Activated naive CD4-positive, alpha-beta T cell treated with anti-CD3 and anti-CD28 coated beads for 36 hours (primary cell): ENCODE results near the gene VEZT. TPM values are rescaled to one million over a fixed set of nuclear protein-coding genes. Genes with fewer than 3 reads are reported as not detected.
"Not testable (repeated sequence)": the region's sequence is repeated elsewhere in the genome, so short reads cannot be mapped to it uniquely, and the experiment has no call there.

Source experiments
- CTCF ChIA-PET: fragments of 350-600 bp; sonication (Branson Sonifier 250); formaldehyde crosslinking; loops from one replicate; lab custom pipeline; 2021; ENCODE audit warnings: antibody characterized with exemption; lab: Charles Lee
- DNase-seq: peaks from one replicate; pipeline ENCODE4 v3.0.0-alpha.2; 2020
- H3K27ac Mint-ChIP-seq: one replicate; pipeline ENCODE4 v1.8.0; 2021; ENCODE audit warnings: mild to moderate bottlenecking, mixed read lengths
- H3K27me3 Mint-ChIP-seq: one replicate; pipeline ENCODE4 v1.8.0; 2021; ENCODE audit warnings: low read depth, mixed read lengths
- H3K36me3 Mint-ChIP-seq: one replicate; pipeline ENCODE4 v1.8.0; 2021; ENCODE audit warnings: low read depth, mixed read lengths
- H3K4me1 Mint-ChIP-seq: one replicate; pipeline ENCODE4 v1.8.0; 2021; ENCODE audit warnings: low read depth, mixed read lengths
- H3K4me3 Mint-ChIP-seq: one replicate; pipeline ENCODE4 v1.8.0; 2021; ENCODE audit warnings: mild to moderate bottlenecking, moderate library complexity, mixed read lengths
- H3K9me3 Mint-ChIP-seq: one replicate; pipeline ENCODE4 v1.8.0; 2021; ENCODE audit warnings: mixed read lengths
- intact Hi-C: fragments of 100-400 bp; cut with micrococcal nuclease; formaldehyde crosslinking; loops from one replicate; pipeline ENCODE4 v1.15.1; 2023
- total RNA-seq, 2 experiments: library from RNA; stranded (reverse); gene quantifications; one replicate each; pipeline ENCODE4 v1.2.3, GENCODE V29; 2021

The VEZT gene
- total RNA-seq, 2 experiments from 2014 or later: 41.3 to 42.5 TPM

GRCh38 chr12:95187865-95188415 is 29.7 kb upstream of the VEZT start:
- Mint-ChIP-seq H3K27me3 (no peaks in the 10 kb centered on the region), H3K4me1 (no peaks in the 10 kb centered on the region), H3K36me3 (no peaks in the 10 kb centered on the region), H3K4me3 (no peak overlapping the region), H3K27ac (no peak overlapping the region), H3K9me3 (no peaks in the 10 kb centered on the region)
- intact Hi-C loops: no loop called here
- CTCF ChIA-PET: interaction anchor here (1.0 kb wide), 1 partner anchor 29 kb away, joined by 3 read pairs; the partner anchor contains the start of gene FGD6
- no peak for DNase-seq

- no peak for DNase-seq
- Mint-ChIP-seq H3K9me3 (no peaks in the 10 kb centered on the region), H3K4me1 (no peaks in the 10 kb centered on the region), H3K27ac (no peak overlapping the region), H3K36me3 (no peaks in the 10 kb centered on the region), H3K27me3 (no peaks in the 10 kb centered on the region), H3K4me3 (no peak overlapping the region)
- intact Hi-C loops: no loop called here
- CTCF ChIA-PET: no interaction called here
Observed at GRCh38 chr12:95191060-95191696, 26.4 kb upstream of the VEZT start.

DNA sequence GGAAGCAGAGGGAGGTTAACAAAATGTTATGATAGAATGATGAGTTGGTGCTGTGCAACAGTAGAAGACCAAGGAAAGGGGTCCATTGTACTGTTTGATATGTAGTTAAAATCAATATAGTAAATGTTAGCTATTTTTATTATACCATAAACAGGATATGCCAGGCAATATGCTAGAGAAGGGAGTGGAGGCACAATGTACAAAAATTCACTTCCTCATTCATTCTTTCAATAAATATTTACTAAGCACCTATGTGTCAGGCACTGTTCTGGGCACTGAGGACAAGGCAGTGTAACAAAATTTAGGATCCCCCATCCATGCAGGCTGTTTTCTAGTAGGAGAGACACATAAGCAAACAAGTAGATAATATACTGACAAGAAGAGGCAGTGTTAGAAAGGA is 25.3 kb upstream of the VEZT start:
- Mint-ChIP-seq H3K36me3 (no peaks in the 10 kb centered on the region), H3K4me1 (no peaks in the 10 kb centered on the region), H3K9me3 (no peaks in the 10 kb centered on the region), H3K4me3 (no peak overlapping the region), H3K27ac (no peak overlapping the region), H3K27me3 (no peaks in the 10 kb centered on the region)
- CTCF ChIA-PET: interaction anchor here (0.5 kb wide), 1 partner anchor 231 kb away, joined by 4 read pairs; no protein-coding TSS in a partner anchor
- no peak for DNase-seq
- intact Hi-C loops: no loop called here

DNA sequence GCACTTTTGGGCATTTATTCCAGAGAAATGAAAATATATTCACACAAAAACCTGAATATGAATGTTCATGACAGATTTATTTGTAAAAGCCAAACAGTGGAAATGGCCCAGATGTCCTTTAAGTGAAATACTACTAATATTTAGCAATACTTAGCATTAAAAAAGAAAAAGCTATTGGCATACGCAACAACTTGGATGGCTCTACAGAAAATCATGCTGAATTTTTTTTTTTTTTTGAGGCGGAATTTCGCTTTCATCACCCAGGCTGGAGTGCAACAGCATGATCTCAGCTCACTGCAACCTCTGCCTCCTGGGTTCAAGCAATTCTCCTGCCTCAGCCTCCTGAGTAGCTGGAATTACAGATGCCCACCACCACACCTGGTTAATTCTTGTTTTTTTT is 24.5 kb upstream of the VEZT start:
- DNase-seq: no peak
- intact Hi-C loops: no loop called here
- Mint-ChIP-seq H3K4me1 (no peaks in the 10 kb centered on the region), H3K27me3 (no peaks in the 10 kb centered on the region), H3K36me3 (no peaks in the 10 kb centered on the region), H3K27ac (no peak overlapping the region), H3K9me3 (no peaks in the 10 kb centered on the region), H3K4me3 (no peak overlapping the region)
- CTCF ChIA-PET: no interaction called here

DNA sequence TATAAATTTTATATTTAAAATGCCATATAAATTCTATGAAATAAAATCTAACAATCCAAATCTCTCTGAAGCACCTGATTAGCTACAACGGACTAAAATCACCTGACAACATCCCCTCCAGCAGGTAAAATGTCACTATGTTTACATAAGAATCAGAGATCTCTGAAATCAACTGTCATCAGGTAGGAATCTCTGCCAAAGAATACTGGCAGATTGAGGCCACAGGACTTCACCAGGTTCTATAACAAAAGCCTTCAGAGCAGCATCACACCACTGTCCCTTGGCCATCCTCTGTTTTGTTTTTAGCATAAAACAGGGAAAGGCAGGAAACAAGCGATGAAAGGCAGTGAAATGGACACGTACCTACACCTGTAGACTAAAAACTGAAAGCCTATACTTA is 22.5 kb upstream of the VEZT start:
- H3K27me3 Mint-ChIP-seq: no peaks in the 10 kb centered on the region
- H3K4me3 Mint-ChIP-seq: no peak overlapping the region
- intact Hi-C loops: no loop called here
- CTCF ChIA-PET: no interaction called here
- H3K4me1 Mint-ChIP-seq: no peaks in the 10 kb centered on the region
- no peaks in the 10 kb centered on the region for H3K9me3 Mint-ChIP-seq
- no peak for DNase-seq
- H3K27ac Mint-ChIP-seq: no peak overlapping the region
- no peaks in the 10 kb centered on the region for H3K36me3 Mint-ChIP-seq

DNA sequence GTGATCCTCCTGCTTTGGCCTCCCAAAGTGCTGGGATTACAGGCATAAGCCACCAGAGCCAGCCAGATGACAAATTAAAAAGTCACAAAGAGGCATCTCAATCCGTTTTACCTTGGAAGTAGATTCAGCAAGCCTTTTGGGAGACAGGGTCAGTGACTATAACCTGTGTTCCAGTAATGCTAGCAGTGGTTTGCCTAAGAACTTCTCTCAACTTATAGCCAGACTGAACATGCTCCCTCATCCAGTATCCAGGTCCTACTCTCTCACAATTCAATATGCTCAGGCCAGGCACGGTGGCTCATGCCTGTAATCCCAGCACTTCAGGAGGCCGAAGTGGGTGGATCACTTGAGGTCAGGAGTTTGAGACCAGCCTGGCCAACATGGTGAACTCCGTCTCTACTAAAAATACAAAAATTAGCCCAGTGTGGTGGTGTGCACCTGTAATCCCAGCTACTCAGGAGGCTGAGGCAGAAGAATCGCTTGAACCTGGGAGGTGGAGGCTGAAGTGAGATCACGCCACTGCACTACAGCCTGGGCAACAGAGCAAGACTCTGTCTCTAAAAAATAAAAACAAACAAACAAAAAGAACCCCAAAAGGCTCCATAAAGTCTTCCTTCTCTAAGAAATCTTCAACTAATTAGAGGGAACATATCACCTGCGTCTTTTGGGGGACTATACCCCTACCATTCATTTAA is 20.6 kb upstream of the VEZT start:
- H3K9me3 Mint-ChIP-seq, H3K4me3 Mint-ChIP-seq, H3K27ac Mint-ChIP-seq, CTCF ChIA-PET, H3K4me1 Mint-ChIP-seq, intact Hi-C loops, H3K27me3 Mint-ChIP-seq, H3K36me3 Mint-ChIP-seq, DNase-seq: not testable (repeated sequence)

DNA sequence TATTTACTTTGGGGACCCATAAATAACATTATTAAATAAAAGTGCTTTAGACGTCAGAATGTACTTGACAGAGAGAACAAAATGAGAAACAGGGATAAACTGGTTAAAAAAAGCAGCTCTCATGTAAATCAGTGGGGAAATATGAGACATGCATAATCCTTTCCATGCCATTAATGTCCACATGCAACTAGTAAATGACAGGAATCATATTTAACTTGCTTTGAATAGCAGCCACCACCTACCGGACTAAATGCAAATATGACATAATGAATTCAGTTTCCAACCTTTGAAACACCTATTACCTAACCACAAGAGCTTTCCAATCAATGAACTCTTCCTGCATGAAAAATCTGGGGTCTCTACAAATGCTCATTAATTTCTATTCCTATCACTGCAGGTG is 20.0 kb upstream of the VEZT start:
- DNase-seq: no peak
- Mint-ChIP-seq H3K9me3 (no peaks in the 10 kb centered on the region), H3K36me3 (no peaks in the 10 kb centered on the region), H3K4me3 (no peak overlapping the region), H3K27ac (no peak overlapping the region), H3K27me3 (no peaks in the 10 kb centered on the region), H3K4me1 (peaks cover 6% of the 10 kb centered on the region)
- intact Hi-C loops: no loop called here
- CTCF ChIA-PET: no interaction called here

GRCh38 chr12:95198914-95199313 is 18.7 kb upstream of the VEZT start:
- intact Hi-C loops: no loop called here
- no peak overlapping the region for H3K27ac Mint-ChIP-seq
- peaks cover 11% of the 10 kb centered on the region for H3K4me1 Mint-ChIP-seq
- no peak overlapping the region for H3K4me3 Mint-ChIP-seq
- H3K27me3 Mint-ChIP-seq: no peaks in the 10 kb centered on the region
- DNase-seq: no peak
- H3K9me3 Mint-ChIP-seq: no peaks in the 10 kb centered on the region
- CTCF ChIA-PET: interaction anchor here (0.6 kb wide), 1 partner anchor 481 kb away, joined by 3 read pairs; no protein-coding TSS in a partner anchor
- no peaks in the 10 kb centered on the region for H3K36me3 Mint-ChIP-seq

DNA sequence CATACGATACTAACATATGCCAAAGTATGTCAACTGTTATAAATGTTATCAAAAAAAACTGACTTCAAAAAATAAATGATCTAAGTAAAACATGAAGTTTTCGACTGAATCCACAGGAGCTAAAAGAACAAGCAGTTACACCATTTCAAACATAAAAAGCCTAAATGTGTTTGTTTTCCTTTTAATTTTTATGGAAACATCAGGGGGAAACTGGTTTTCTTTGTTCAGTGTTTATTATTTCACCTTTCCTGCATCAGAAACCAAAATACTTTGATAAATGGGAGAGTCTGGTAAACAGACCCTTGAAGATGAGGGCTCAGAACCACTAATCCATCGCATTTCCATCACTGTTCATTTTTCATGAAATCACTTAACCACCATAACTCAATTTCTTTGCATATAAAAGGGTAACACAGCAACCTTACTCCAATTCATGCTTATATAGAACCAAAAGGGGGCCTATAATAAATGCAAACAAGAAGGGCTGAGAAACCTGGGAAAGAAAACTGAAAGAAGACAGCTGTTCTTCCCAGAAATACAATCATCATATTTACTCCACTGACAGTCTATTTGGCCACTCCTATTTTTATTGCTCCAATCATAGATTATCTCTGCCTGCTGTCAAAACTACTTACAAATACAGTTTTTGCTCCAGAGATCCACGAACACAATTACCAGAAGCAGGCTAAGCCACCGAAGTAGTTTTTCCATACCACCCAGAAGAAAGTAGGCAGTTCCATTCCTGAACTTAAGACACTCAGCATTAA is 17.3 kb upstream of the VEZT start:
- Mint-ChIP-seq H3K27ac (no peak overlapping the region), H3K27me3 (no peaks in the 10 kb centered on the region), H3K36me3 (no peaks in the 10 kb centered on the region), H3K4me3 (no peak overlapping the region), H3K9me3 (no peaks in the 10 kb centered on the region), H3K4me1 (peaks cover 17% of the 10 kb centered on the region)
- intact Hi-C loops: no loop called here
- no peak for DNase-seq
- CTCF ChIA-PET: no interaction called here

DNA sequence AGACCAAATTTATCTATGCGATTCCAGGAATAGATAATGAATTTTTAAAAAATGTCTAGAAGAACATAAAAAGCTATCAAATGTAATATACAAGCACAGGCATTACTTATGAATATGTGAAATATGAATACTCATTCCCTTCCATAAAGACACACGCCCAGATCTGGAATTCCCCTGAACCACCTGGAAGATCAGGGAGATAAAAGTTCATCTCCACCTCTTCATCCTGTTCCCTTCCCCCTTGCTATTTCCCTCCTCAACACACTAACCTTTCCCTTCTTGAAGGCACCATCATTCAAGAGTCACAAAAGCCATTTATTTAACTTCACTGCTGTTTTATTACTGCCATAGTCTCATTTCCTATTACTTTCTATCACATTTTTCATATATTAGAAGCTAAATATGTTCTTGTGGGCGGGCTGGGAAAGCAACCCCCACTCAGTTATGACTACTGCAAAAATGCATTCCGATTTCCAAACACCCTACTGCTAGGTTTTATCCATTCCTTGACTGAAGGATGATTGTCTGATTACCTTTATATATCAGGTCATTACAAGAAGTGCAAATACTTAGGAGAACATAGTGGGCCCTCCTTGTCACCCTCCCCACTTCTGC is 16.4 kb upstream of the VEZT start:
- Mint-ChIP-seq H3K27ac (no peak overlapping the region), H3K36me3 (no peaks in the 10 kb centered on the region), H3K4me3 (no peak overlapping the region), H3K9me3 (no peaks in the 10 kb centered on the region), H3K27me3 (no peaks in the 10 kb centered on the region), H3K4me1 (peaks cover 20% of the 10 kb centered on the region)
- intact Hi-C loops: no loop called here
- no peak for DNase-seq
- CTCF ChIA-PET: interaction anchor here (0.6 kb wide), 1 partner anchor 26 kb away, joined by 3 read pairs; no protein-coding TSS in a partner anchor

DNA sequence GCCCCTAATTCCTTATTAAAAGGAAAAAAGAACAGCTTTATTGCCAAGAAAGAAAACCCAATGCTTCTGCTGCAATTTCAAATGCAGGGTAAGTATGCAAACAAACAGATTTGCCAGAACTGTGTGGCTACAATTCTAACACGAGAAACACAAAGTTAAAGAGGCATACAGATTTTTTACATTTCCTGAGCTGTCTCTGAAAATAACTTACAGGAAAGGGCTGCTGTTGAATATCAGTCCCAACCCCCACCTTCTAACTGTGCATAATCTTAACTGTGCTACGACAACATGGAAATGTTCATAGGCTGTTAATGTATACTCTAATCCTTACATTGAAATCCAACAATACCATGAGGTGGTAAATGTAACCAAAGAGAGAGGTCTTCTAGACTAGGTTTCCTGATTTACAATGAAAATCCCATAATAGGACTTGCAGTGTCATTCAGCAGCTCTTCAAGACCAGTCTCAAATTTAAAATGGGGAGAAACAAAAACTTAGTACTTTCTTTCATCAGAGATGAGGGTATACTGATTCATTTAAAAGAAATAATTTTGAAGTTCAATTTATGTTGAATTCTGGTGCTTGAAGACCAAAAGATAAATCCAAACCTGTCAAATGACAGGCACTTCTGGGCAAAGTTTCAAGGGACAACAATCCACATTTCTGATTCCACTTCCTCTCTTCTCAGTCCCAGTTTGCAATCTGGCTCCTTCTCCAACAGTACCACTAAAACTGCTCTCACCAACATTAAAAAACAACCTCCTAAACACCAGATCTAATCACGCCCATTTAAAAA is 14.7 kb upstream of the VEZT start:
- intact Hi-C loops: no loop called here
- Mint-ChIP-seq H3K36me3 (no peaks in the 10 kb centered on the region), H3K4me3 (no peak overlapping the region), H3K27me3 (no peaks in the 10 kb centered on the region), H3K4me1 (peaks cover 20% of the 10 kb centered on the region), H3K9me3 (no peaks in the 10 kb centered on the region), H3K27ac (no peak overlapping the region)
- DNase-seq: no peak
- CTCF ChIA-PET: no interaction called here
